ENCODE data around the gene NPHP3.
A peak's percentile ranks its signal among the peaks of the same experiment; 100 is the strongest.

The NPHP3 gene

GRCh38 chr3:132645058-132645457, 77.2 kb downstream of the NPHP3 start:
- Histone ChIP-seq H3K27me3 (ENCODE audit: control insufficient read depth in 3 of 3, insufficient read depth in 3 of 3, low read depth in 1 of 3, low read length in 3 of 3) (no peaks in the 10 kb centered on the region), H3K4me1 (ENCODE audit: control insufficient read depth in 2 of 2, insufficient read depth in 1 of 2, low read depth in 1 of 2, low read length in 2 of 2) (no peaks in the 10 kb centered on the region), H4K91ac (ENCODE audit: low read depth, low read length, poor library complexity) (no peak overlapping the region), H3K9ac (ENCODE audit: low read depth, low read length, poor library complexity) (no peak overlapping the region), H3K23ac (ENCODE audit: low read depth, low read length, poor library complexity) (no peak overlapping the region), H2BK12ac (ENCODE audit: low read length) (no peak overlapping the region), H3K4me3 (ENCODE audit: low read length in 2 of 2) (no peak overlapping the region), H3K27ac (replicated peaks; ENCODE audit: low read length) (no peak overlapping the region), H2BK15ac (ENCODE audit: low read length) (no peak overlapping the region), H2AK5ac (ENCODE audit: low read depth, low read length) (no peak overlapping the region), H2AFZ (ENCODE audit: low read length) (no peak overlapping the region), H2BK5ac (ENCODE audit: low read length) (no peak overlapping the region), H3K4ac (ENCODE audit: low read length) (no peak overlapping the region), H3K9me3 (replicated peaks in 1 of 2; ENCODE audit: control insufficient read depth in 2 of 2, insufficient read depth in 1 of 2, low read depth in 1 of 2, low read length in 2 of 2) (no peaks in the 10 kb centered on the region), H3K36me3 (replicated peaks in 1 of 2; ENCODE audit: control insufficient read depth in 2 of 2, insufficient read depth in 2 of 2, low read length in 2 of 2) (peaks cover 0 to 19% of the 10 kb centered on the region in 2 donors), H3K18ac (ENCODE audit: low read length) (no peak overlapping the region), H3K79me1 (ENCODE audit: low read depth, low read length) (no peaks in the 10 kb centered on the region), H4K8ac (ENCODE audit: low read depth, low read length) (no peak overlapping the region), H2BK120ac (ENCODE audit: low read depth, low read length) (no peak overlapping the region), H3K4me2 (ENCODE audit: insufficient read depth, low read length, poor library complexity, severe bottlenecking) (no peak overlapping the region), H3K14ac (ENCODE audit: low read length) (no peak overlapping the region)
- no peak for DNase-seq (ENCODE audit: low spot score)
- WGBS, 2 donors (ENCODE audit: extremely low coverage in 2 of 2, insufficient read length in 2 of 2, insufficient replicate concordance in 1 of 2) = no CpG with 5 or more reads among the region's 1 CpG

DNA sequence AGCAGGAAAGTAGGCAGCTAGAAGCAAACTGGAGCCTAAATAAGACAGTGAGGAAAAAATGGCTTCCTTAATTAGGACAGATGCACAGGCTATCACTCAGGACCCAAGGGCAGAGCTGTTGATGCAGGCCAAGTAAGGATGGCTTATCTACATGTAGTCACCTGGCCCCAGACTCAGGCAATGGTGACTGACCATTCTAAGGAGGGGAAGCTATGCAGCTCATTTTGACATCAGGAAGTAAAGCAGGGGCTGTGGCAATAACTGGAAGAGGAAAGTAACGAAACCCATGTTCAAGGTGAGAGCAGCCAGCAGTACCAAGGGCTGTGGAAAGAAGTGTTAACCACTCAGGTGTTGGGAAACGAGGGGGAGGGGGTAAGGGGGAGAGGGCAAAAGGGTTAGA, 78.8 kb downstream of the NPHP3 start:
- Histone ChIP-seq H3K4me2 (ENCODE audit: insufficient read depth, low read length, poor library complexity, severe bottlenecking) (no peak overlapping the region), H3K79me1 (ENCODE audit: low read depth, low read length) (no peaks in the 10 kb centered on the region), H3K9ac (ENCODE audit: low read depth, low read length, poor library complexity) (no peak overlapping the region), H3K23ac (ENCODE audit: low read depth, low read length, poor library complexity) (no peak overlapping the region), H2AFZ (ENCODE audit: low read length) (no peak overlapping the region), H3K27me3 (ENCODE audit: control insufficient read depth in 3 of 3, insufficient read depth in 3 of 3, low read depth in 1 of 3, low read length in 3 of 3) (no peaks in the 10 kb centered on the region), H4K91ac (ENCODE audit: low read depth, low read length, poor library complexity) (no peak overlapping the region), H4K8ac (ENCODE audit: low read depth, low read length) (no peak overlapping the region), H3K27ac (replicated peaks; ENCODE audit: low read length) (no peak overlapping the region), H3K4me3 (ENCODE audit: low read length in 2 of 2) (no peak overlapping the region), H2BK5ac (ENCODE audit: low read length) (no peak overlapping the region), H3K14ac (ENCODE audit: low read length) (no peak overlapping the region), H2BK12ac (ENCODE audit: low read length) (no peak overlapping the region), H3K36me3 (replicated peaks in 1 of 2; ENCODE audit: control insufficient read depth in 2 of 2, insufficient read depth in 2 of 2, low read length in 2 of 2) (peaks cover 3 to 34% of the 10 kb centered on the region in 2 donors), H2AK5ac (ENCODE audit: low read depth, low read length) (no peak overlapping the region), H2BK15ac (ENCODE audit: low read length) (no peak overlapping the region), H3K4ac (ENCODE audit: low read length) (no peak overlapping the region), H2BK120ac (ENCODE audit: low read depth, low read length) (no peak overlapping the region), H3K18ac (ENCODE audit: low read length) (no peak overlapping the region), H3K4me1 (ENCODE audit: control insufficient read depth in 2 of 2, insufficient read depth in 1 of 2, low read depth in 1 of 2, low read length in 2 of 2) (no peaks in the 10 kb centered on the region), H3K9me3 (replicated peaks in 1 of 2; ENCODE audit: control insufficient read depth in 2 of 2, insufficient read depth in 1 of 2, low read depth in 1 of 2, low read length in 2 of 2) (no peaks in the 10 kb centered on the region)
- no peak for DNase-seq (ENCODE audit: low spot score)
- WGBS, 2 donors (ENCODE audit: extremely low coverage in 2 of 2, insufficient read length in 2 of 2, insufficient replicate concordance in 1 of 2) = no CpG with 5 or more reads among the region's 2 CpGs

DNA sequence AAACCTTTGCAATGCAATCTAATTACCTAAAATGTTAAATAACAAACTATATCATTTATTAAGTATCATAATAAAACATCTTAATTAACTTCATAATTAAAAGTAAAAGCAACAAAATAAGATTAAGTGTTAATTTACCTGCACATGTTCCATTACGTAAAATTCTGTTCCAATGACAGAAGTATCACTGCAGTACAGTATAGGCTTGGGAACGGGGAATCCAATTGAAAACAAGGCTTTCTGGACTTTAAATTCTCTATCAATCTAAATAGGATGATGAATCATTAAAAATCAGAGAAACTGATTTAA, 79.7 kb downstream of the NPHP3 start:
- H3K4me3 ChIP-seq (ENCODE audit: low read length in 2 of 2) = no peak overlapping the region
- H3K79me1 ChIP-seq (ENCODE audit: low read depth, low read length) = no peaks in the 10 kb centered on the region
- H2BK15ac ChIP-seq (ENCODE audit: low read length) = no peak overlapping the region
- peaks cover 3 to 43% of the 10 kb centered on the region in 2 donors for H3K36me3 ChIP-seq (replicated peaks in 1 of 2; ENCODE audit: control insufficient read depth in 2 of 2, insufficient read depth in 2 of 2, low read length in 2 of 2)
- H3K27ac ChIP-seq (replicated peaks; ENCODE audit: low read length) = no peak overlapping the region
- H4K8ac ChIP-seq (ENCODE audit: low read depth, low read length) = no peak overlapping the region
- H2AFZ ChIP-seq (ENCODE audit: low read length) = no peak overlapping the region
- H3K9me3 ChIP-seq (replicated peaks in 1 of 2; ENCODE audit: control insufficient read depth in 2 of 2, insufficient read depth in 1 of 2, low read depth in 1 of 2, low read length in 2 of 2) = no peaks in the 10 kb centered on the region
- no peak for DNase-seq (ENCODE audit: low spot score)
- H2BK5ac ChIP-seq (ENCODE audit: low read length) = no peak overlapping the region
- H4K91ac ChIP-seq (ENCODE audit: low read depth, low read length, poor library complexity) = no peak overlapping the region
- H2BK120ac ChIP-seq (ENCODE audit: low read depth, low read length) = no peak overlapping the region
- no peak overlapping the region for H3K14ac ChIP-seq (ENCODE audit: low read length)
- no peaks in the 10 kb centered on the region for H3K4me1 ChIP-seq (ENCODE audit: control insufficient read depth in 2 of 2, insufficient read depth in 1 of 2, low read depth in 1 of 2, low read length in 2 of 2)
- no peak overlapping the region for H3K9ac ChIP-seq (ENCODE audit: low read depth, low read length, poor library complexity)
- H3K4me2 ChIP-seq (ENCODE audit: insufficient read depth, low read length, poor library complexity, severe bottlenecking) = no peak overlapping the region
- no peak overlapping the region for H3K23ac ChIP-seq (ENCODE audit: low read depth, low read length, poor library complexity)
- H2BK12ac ChIP-seq (ENCODE audit: low read length) = no peak overlapping the region
- H3K18ac ChIP-seq (ENCODE audit: low read length) = no peak overlapping the region
- WGBS, 2 donors (ENCODE audit: extremely low coverage in 2 of 2, insufficient read length in 2 of 2, insufficient replicate concordance in 1 of 2) = no CpG with 5 or more reads among the region's 2 CpGs
- H3K27me3 ChIP-seq (ENCODE audit: control insufficient read depth in 3 of 3, insufficient read depth in 3 of 3, low read depth in 1 of 3, low read length in 3 of 3) = no peaks in the 10 kb centered on the region
- H3K4ac ChIP-seq (ENCODE audit: low read length) = no peak overlapping the region
- H2AK5ac ChIP-seq (ENCODE audit: low read depth, low read length) = no peak overlapping the region

DNA sequence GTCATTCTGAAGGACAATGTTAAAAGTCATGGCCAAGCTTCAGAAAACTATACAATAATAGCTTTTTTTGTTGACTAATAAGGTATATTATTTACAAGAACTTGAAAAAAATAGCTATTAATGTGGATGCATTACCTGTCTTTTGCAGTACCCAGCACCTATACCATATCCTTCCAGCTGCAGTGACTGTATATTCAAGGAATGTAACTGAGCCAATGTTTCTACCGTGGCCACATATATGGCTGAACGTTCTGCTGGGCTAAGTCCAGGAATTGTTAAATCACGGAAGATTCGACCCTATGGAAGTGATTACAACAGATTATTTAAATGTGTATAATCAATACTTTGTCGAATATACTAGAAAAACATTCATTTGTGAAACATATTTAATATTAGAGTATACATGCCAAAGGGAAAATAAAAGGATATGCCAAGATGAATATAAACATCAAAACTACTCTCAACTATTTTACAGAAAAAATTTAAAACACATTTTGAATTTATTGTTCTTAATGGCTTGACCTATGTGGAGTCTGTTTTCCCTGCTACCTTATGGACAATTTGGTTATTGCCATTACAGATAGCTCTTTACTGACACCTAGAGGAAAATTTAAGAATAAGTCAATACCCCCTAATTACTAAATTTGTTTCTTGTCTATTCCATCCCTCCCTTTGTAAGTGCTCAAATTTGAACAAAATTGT, 80.2 kb downstream of the NPHP3 start:
- Histone ChIP-seq H3K4ac (ENCODE audit: low read length) (no peak overlapping the region), H2BK5ac (ENCODE audit: low read length) (no peak overlapping the region), H3K27ac (replicated peaks; ENCODE audit: low read length) (no peak overlapping the region), H2BK15ac (ENCODE audit: low read length) (no peak overlapping the region), H3K18ac (ENCODE audit: low read length) (no peak overlapping the region), H3K79me1 (ENCODE audit: low read depth, low read length) (no peaks in the 10 kb centered on the region), H3K36me3 (replicated peaks in 1 of 2; ENCODE audit: control insufficient read depth in 2 of 2, insufficient read depth in 2 of 2, low read length in 2 of 2) (peaks cover 3 to 43% of the 10 kb centered on the region in 2 donors), H3K4me1 (ENCODE audit: control insufficient read depth in 2 of 2, insufficient read depth in 1 of 2, low read depth in 1 of 2, low read length in 2 of 2) (no peaks in the 10 kb centered on the region), H3K4me3 (ENCODE audit: low read length in 2 of 2) (no peak overlapping the region), H4K8ac (ENCODE audit: low read depth, low read length) (no peak overlapping the region), H2BK120ac (ENCODE audit: low read depth, low read length) (no peak overlapping the region), H3K9ac (ENCODE audit: low read depth, low read length, poor library complexity) (no peak overlapping the region), H3K9me3 (replicated peaks in 1 of 2; ENCODE audit: control insufficient read depth in 2 of 2, insufficient read depth in 1 of 2, low read depth in 1 of 2, low read length in 2 of 2) (no peaks in the 10 kb centered on the region), H2BK12ac (ENCODE audit: low read length) (no peak overlapping the region), H3K4me2 (ENCODE audit: insufficient read depth, low read length, poor library complexity, severe bottlenecking) (no peak overlapping the region), H3K23ac (ENCODE audit: low read depth, low read length, poor library complexity) (no peak overlapping the region), H3K27me3 (ENCODE audit: control insufficient read depth in 3 of 3, insufficient read depth in 3 of 3, low read depth in 1 of 3, low read length in 3 of 3) (no peaks in the 10 kb centered on the region), H2AK5ac (ENCODE audit: low read depth, low read length) (no peak overlapping the region), H2AFZ (ENCODE audit: low read length) (no peak overlapping the region), H4K91ac (ENCODE audit: low read depth, low read length, poor library complexity) (no peak overlapping the region), H3K14ac (ENCODE audit: low read length) (no peak overlapping the region)
- no CpG with 5 or more reads among the region's 5 CpGs for WGBS, 2 donors (ENCODE audit: extremely low coverage in 2 of 2, insufficient read length in 2 of 2, insufficient replicate concordance in 1 of 2)
- peak; percentile 27 for DNase-seq (ENCODE audit: low spot score)

Data from neuronal stem cell (in vitro differentiated cells).